ENCODE results near the gene TTC39C.

- TF ChIP-seq, protein P1, sequence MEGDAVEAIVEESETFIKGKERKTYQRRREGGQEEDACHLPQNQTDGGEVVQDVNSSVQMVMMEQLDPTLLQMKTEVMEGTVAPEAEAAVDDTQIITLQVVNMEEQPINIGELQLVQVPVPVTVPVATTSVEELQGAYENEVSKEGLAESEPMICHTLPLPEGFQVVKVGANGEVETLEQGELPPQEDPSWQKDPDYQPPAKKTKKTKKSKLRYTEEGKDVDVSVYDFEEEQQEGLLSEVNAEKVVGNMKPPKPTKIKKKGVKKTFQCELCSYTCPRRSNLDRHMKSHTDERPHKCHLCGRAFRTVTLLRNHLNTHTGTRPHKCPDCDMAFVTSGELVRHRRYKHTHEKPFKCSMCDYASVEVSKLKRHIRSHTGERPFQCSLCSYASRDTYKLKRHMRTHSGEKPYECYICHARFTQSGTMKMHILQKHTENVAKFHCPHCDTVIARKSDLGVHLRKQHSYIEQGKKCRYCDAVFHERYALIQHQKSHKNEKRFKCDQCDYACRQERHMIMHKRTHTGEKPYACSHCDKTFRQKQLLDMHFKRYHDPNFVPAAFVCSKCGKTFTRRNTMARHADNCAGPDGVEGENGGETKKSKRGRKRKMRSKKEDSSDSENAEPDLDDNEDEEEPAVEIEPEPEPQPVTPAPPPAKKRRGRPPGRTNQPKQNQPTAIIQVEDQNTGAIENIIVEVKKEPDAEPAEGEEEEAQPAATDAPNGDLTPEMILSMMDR (IDR thresholded peaks at IDR 0.05): no peak
- TF ChIP-seq POLR2AphosphoS5 (IDR thresholded peaks at IDR 0.05): no peak
Measured at GRCh38 chr18:24003903-24004640, 10.5 kb upstream of the TTC39C start.
